Fibroblast of peridontal ligament (primary cell): ENCODE data around the gene SLITRK2.

ENCODE experiments used
- DNase-seq: peaks from one replicate; pipeline ENCODE4 v3.0.0-alpha.2; 2010; ENCODE audit errors: extremely low read depth

SLITRK2 gene

GRCh38 chrX:145817331-145818185 is at the start of gene SLITRK2:
TSS of gene SLITRK2 (plus strand) at chrX:145817829. CDS start at chrX:145822426, 4,597 bp downstream.
- no peak for DNase-seq

- no peak for DNase-seq
These were observed 44.6 kb upstream of the SLITRK2 start for GRCh38 chrX:145773006-145773405.

- no peak for DNase-seq
These were observed 25.3 kb upstream of the SLITRK2 start for GRCh38 chrX:145792281-145792680.

- DNase-seq = no peak
These were observed 14.1 kb upstream of the SLITRK2 start for GRCh38 chrX:145803508-145803907.

- DNase-seq = no peak
These were observed 4.5 kb upstream of the SLITRK2 start for GRCh38 chrX:145813081-145813480.

- no peak for DNase-seq
These were observed 871 bp upstream of the SLITRK2 start for GRCh38 chrX:145816601-145817315.

GRCh38 chrX:145818186-145819113 is 821 bp downstream of the SLITRK2 start:
- DNase-seq = no peak

GRCh38 chrX:145820825-145821224 is 3.2 kb downstream of the SLITRK2 start:
- no peak for DNase-seq

GRCh38 chrX:145821291-145821897 is 3.8 kb downstream of the SLITRK2 start:
- DNase-seq = no peak

- no peak for DNase-seq
These were observed 4.4 kb downstream of the SLITRK2 start for GRCh38 chrX:145821898-145822571.

GRCh38 chrX:145823132-145823531 is 5.5 kb downstream of the SLITRK2 start:
- DNase-seq = no peak

GRCh38 chrX:145825896-145826295 is 8.3 kb downstream of the SLITRK2 start:
- DNase-seq = no peak

GRCh38 chrX:145826466-145826865 is 8.8 kb downstream of the SLITRK2 start:
- no peak for DNase-seq

- no peak for DNase-seq
These were observed 15.2 kb downstream of the SLITRK2 start for GRCh38 chrX:145832796-145833195.

GRCh38 chrX:145840531-145840930 is 22.9 kb downstream of the SLITRK2 start:
- DNase-seq = no peak

GRCh38 chrX:145843146-145843904 is 25.7 kb downstream of the SLITRK2 start:
- DNase-seq = no peak

- no peak for DNase-seq
These were observed 27.3 kb downstream of the SLITRK2 start for GRCh38 chrX:145844886-145845285.

- no peak for DNase-seq
These were observed 30.8 kb downstream of the SLITRK2 start for GRCh38 chrX:145848448-145848847.

- DNase-seq = no peak
These were observed 31.2 kb downstream of the SLITRK2 start for GRCh38 chrX:145848857-145849256.

- no peak for DNase-seq
These were observed 35.6 kb downstream of the SLITRK2 start for GRCh38 chrX:145853181-145853580.
